GM19023 (cell line): Measurements from ENCODE around the gene MMRN2.
"Not testable (repeated sequence)": the region's sequence is repeated elsewhere in the genome, so short reads cannot be mapped to it uniquely, and the experiment has no call there.

Experiments
- ATAC-seq: cut with Tn5 transposase; IDR thresholded peaks from one replicate; pipeline ENCODE4 v1.9.1; 2021; ENCODE audit warnings: mild to moderate bottlenecking, moderate library complexity; ENCODE audit not compliant: unreplicated experiment

MMRN2 gene

DNA sequence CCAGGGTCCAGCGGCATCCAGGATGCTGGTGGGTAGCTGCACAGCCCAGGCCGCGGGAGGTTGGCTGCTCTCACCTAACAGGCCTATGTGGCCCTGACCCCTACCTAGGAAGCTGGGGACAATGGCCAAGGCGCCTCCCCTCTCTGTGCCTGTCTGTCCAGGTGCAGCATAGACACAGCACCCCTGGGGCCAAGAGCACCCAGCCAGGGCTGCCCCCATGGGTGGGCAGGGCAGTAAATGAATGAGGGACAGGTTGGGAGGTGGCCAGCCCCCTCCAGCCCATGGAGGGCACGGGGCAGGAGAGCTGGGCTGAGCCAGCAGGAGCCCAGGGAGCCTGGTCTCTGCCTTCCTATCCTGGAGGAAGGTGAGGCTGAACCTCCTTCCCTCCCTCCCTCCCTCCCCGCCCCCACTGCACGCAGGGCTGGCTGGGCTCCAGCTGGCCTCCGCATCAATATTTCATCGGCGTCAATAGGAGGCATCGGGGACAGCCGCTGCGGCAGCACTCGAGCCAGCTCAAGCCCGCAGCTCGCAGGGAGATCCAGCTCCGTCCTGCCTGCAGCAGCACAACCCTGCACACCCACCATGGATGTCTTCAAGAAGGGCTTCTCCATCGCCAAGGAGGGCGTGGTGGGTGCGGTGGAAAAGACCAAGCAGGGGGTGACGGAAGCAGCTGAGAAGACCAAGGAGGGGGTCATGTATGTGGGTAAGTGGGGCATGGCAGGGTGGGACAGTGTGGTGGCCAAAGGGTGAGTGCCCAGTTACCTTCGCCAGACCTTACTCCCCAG is 893 bp upstream of the MMRN2 start, which contains the start of gene SNCG:
TSS of gene SNCG (plus strand) at position 484 of the 785 bp plus-strand sequence. CDS start at position 583, 99 bp downstream.
- ATAC-seq: no peak

DNA sequence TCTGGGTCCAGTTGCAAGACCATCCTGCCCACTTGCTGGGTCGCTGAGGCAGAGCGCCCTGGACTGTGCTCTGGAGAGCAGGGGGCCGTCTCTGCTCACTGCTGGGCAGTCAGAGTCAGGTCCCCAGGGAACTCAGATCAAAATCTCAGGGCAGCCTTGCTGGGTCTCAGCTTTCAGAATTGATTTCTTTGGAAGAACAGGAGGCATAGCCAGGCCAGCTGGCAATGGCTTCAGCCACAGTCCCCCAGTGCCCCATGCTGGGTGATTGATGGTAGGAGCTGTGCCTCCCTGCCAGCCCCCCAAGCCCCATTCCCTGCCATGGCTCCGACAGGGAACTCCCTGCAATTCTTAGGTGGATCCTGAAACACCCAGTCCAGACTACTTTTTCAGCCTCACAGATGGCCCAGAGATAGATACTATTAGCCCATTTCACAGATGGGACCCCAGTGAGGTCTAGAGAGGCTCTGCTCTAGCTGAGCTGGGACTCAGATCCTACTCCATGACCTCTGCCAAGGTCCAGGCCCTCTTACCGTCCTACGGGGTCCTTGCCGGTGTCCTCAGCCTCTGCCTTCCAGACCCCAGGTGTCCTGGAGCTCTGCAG is 467 bp downstream of the MMRN2 start:
- no peak for ATAC-seq

DNA sequence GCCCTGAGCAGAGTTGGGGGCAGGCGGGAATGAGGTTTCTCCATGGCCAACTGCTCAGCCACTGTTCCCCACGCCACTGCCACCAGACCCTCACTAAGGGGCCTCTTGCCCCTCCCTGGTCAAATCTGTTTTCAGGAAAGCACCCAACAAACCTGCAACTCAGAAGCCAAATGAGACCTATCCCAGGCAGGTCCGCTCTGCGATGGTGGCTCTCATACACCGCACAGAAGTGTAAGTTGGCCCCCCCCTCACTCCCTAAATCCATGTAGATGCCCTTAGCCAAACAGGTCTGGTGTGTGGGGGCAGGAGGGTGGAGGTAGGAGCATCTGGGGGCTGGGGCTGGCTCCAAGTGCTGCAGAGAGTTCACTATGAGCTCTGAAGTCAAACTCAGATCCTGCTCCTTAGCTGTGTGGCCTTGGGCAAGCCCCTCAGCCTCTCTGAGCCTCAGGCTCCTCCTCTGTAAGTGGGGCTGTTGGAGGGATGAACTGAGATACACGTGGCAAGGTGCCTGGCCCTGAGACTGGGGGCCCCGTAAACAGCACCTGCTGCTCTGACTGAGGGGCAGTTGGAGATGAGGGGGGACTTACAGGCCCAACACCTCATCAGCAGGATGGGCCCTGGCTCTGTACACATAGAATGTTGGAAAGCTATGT is 1.1 kb downstream of the MMRN2 start:
- ATAC-seq: no peak

DNA sequence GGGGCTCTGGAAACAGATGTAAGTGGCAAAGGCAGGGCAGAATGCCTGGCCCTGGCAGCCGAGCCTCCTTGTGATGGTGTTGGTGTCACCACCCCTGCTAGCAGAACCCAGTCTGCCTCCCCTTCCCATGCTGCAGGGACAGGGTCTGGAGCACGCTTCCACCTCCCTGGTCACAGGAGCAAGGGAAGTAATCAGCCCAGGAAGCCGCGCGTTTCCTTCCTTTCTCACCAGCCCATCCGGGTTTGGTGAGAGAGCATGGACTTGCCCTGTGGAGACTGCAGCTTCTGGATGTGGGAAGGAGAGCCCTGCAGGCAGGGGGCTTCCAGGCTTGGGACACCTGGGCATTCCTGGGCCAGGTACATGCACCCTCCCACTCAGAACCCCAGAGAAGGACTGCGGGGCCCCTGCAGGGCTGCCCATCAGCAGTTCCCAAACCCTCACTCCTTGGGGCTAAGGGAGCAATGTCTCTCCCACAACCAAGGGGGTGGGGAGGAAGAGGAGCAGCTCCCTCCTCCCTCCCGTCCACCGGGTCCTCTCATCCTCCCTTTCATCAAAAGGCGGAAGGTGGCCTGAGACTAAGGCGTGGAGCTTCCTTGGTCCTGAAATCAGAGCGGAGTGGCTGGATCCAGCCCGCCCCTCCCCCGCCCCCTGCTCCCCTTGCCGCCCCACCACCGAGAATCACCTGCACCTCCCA is 1.8 kb downstream of the MMRN2 start:
- ATAC-seq: no peak

DNA sequence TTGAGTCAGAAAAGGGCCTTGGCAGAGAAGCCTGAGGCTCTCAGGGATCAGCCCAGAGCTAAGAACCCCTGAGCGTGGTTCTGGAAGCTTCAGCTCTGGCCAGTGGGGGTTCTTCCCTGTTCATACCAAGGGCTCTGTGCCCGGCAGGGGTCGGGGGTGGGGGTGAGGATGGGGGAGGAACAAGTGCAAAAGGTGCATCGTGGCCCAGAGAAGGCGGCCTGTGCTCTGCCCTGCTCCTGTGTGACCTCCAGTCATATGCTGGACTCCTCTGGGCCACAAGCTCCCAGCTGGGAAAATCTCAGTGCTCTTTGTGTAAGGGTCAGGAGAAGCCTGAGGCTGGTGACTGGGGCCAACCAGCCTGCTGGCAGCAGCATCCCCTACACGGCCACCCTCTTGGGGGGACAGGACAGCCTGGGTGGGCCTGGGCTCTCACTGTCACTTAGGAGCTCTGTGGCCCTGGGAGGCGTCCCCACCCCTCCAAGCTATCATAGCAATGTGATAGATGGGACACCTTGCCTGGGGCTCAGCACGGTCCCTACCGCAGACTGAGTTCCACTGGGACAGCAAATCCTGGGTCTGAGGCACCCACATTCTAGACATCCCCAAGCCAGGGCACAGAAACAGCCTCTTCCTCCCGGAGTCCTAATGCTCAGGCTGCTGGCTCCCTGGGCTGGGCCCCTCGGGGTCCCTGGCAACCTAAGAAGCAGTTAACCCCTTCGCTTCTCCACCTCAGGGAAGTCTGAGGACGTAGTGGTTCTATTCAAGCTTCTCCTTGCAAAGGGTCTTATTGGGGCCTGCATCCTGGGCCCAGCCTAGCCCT is 2.5 kb downstream of the MMRN2 start:
- ATAC-seq: no peak

DNA sequence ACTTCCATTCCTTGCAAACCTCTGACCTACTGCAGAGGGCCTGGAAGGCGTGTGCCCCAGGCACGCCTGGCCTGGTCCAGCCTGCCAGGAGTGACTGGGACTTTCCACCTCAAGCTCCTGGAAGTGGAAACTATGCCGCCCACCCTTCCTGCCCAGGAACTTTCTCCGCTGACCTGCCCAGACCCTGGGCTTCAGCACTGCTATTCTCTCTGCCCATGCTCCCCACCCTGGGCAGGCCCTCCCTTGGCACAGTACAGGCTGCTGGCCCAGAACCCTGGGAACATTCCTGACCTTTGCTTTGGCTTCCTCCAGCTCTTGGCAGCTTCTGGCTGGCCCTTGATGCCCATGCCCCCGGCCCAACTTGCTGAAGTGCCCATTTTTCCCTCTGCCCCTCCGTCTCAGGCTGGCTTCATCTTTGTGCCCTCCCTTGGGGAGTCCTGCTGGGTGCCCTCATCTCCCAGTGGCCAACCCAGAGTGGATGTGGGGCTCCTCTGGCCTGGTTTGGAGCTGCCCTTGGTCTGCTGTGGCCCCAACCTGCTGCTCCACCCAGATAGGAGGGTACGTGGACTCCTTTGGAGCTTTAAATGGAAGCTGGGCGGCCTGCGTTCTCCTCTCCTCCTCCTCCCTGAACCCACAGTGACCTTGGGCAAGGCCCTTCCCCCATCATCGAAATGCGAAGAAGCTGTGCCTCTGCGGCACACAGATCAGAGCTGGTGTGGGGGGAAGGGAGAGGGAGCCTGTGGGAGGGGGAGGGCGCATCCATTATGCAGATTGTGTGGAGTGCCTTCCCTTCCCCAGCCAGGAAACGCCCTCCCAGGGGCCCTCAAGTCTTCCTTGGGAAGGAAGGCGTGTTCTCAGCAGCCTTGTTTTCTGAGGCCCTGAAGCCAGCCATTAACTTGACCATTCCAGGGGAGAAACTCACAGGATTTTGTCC is 3.4 kb downstream of the MMRN2 start:
- ATAC-seq: no peak

DNA sequence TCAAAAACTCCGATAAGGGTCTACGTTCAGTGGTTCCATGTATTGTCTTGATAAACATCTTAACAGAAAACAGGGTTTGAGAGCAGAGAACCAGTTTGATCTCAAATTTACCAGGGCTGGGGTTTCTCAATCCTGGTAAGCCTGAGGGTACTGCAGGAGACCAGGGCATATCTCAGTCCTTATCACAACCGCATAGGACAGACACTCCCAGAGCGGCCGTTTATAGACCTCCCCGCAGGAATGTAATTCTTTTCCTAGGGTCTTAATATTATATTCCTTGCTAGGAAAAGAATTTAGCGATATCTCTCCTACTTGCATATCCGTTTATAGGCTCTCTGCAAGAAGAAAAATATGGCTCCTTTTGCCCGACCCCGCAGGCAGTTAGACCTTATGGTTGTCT is 4.7 kb downstream of the MMRN2 start:
- not testable (repeated sequence) for ATAC-seq

DNA sequence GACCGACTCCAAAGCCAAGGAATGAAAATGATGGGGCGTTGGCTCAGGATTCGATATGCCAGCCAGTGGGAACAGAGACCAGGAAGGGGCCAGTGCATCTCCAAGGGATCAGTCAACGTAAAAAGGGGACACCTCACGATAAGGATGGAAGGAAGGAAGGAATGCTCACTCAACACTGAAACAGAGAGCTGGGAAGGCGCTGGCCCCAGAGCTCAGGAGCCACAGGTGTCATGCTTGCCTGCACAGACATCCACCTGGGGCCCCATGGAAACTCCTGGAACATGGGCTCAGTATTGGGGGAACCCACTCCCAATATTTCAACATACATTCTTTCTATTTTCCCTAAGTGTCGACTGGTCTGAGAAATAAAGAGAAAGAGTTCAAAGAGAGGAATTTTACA is 5.3 kb downstream of the MMRN2 start:
- ATAC-seq: no peak

DNA sequence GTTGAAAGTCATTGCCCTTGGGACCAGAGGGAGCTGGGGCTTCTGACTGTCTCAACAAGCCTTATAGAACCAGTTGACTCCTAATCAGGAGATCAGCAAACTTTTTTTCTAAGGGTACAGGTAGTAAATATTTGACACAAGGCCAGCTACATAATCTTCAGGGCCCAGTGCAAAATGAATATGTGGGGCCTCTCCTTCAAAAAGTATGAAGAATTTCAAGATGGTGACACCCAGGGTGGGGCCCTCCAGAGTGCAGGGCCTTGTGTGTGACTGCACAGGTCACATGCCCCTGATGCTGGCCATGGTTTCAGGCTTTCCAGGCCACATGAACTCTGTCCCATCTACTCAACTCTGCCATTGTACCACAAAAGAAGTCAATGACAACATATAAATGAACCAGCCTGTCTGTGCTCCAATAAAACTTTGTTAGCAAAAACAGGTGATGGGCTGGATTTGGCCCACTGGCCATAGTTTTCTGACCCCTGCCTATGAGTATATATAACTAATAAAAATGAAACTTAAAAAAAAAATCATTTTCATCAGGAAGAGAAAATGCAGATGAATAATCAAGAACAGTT is 6.1 kb downstream of the MMRN2 start:
- ATAC-seq: no peak

DNA sequence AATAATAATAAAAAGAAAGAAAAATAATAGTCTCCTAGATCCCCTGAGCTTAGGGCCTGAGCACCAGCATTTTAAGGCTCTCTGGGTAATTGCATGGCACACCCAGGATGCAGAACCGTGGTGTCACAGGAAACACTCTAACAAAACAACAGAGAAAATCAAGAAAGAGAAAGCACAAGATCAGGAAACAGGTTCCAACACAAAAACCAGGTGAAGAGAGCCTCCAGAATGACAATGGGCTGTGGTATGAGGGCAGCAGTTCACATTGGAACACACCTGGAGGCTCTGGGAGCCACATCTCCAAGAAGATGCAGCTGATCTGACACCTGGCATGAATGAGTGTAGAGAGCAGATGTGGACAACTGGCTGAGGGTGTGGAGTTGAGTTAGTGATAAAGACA is 7.1 kb downstream of the MMRN2 start:
- ATAC-seq: no peak

DNA sequence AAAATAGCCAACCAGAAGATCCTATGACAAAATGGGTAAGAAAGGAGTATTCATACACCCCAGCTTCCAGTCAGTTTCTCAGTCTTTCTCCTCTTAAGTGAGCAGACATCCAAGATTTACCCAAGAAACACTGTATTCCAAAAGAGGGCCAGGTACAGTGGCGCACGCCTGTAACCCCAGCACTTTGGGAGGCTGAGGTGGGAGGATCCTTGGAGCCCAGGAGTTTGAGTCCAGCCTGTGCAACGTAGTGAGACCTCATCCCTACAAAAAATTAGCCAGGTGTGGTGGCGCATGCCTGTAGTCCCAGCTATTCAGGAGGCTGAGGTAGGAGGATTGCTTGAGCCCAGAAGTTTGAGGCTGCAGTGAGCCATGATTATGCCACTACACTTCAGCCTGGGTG is 9.6 kb downstream of the MMRN2 start:
- not testable (repeated sequence) for ATAC-seq

DNA sequence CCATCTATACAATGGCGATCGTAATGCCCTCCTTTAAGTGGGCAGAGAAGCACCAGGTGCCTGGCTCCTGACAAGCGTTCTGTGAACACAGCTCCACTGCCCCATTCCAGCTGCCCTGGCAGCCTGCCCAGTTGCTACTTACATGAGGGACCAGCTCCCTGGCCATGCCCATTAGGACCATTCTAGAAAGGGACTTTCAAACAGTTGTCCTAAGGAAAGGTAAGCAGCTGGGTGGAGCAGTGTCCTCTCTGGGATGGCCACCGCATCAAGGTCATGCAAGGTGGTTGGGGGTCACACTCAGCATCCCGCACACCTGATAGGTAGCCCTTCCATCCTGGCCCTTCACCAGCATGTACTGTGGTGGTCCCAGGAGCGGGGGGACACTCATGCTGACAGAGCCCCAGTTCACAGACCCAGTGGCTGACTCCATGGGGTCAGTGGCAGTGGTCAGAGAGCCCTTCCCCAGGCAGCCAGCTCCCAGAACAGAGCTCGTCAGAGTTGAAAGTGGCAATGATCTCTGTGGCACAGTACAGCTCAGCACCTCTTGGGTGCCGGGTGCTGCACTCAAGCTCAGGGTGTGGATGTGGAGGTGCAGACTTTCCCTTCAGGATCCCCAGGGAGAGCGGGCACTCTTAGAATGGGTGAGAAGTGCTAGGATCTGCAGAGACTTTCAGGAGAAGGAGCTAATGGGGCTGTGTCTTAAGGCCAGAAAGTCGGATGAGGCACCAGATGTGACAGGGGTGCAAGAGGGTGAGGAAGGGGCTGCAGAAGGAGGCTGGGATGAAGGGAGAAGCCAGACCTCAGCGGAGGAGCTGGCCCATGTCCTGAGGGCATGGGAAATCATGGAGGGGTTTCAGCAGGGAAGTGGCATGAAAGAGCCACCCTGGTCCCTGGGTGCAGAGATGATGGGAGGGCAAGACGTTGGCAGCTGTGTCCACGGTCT is 10.9 kb downstream of the MMRN2 start:
- ATAC-seq: no peak

DNA sequence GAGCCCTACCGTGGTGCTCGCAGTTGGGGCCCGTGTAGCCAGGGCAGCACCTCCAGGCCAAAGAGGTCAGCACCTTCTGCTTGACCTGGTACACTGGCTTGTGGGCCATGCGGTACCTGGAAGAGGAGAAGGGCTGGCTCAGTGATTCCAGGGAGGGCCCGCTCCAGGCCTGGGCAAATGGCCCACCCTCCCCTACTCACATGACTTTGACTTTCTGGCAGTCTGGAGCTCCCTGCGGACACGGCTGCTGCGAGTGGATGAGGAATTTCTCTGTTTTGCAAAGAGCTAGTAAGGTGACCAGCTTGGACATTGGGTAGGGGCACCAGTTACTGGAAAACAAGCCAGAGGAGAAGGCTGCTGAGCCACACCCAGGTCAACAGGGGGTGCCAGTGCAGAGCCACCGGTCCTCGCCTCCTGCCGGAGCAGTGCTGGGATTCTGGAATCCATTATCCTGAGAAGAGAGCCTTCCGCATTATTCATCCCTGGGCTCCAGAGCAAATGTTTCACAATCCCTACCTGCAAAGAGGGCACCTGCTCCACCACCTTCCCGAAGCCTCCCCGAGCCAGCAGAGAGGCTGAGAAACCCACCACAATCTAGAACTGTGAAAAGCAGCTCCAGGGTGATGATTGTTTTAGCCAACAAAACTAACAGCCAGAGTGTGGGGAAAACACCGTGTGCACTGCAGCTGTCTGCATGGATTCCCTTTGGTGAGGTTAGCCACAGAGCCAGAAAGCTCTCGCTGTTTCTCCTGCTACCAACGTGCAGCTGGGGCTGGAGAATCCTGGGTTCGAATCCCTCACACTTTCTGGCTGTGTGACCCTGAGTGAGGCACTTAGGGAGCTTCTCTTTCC is 11.8 kb downstream of the MMRN2 start:
- no peak for ATAC-seq

DNA sequence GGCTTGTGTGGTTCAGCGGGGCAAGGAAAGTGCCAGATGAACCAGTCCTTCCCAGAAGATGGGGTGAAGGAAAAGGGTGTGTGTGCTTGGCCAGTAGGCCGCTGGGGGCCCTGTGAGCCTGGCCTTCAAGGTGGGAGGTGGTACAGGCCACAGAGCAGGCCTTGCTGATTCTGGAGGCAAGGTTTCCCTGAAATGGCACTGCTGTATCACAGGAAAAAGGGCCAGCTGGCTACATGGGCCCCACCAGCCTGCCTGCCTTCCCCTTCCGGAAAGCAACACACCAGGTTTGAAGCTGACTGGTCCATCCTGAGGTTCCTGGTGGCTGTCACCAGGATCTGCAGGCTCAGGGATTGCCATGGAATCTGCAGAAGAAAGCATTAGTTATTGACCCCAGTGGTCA is 12.5 kb downstream of the MMRN2 start:
- ATAC-seq: no peak

DNA sequence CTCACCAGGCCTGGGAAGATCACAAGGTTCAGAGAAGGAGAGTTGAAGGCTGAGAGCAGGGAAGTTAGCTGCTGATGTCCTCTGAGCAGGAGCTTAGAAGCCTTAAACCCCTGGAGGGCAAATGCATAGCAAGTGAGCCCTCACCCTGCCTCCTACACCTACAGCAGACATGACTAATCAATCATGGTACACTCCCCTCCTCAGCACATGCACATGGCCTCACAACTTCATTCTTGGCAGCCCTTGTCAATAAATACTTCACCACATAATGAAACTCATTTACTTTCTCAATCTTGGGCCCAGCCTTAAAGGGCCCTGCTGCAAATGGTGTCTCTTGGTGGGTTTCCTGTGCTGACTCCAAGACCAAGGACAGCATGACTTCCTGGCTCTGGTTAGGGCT is 12.9 kb downstream of the MMRN2 start:
- ATAC-seq: no peak

DNA sequence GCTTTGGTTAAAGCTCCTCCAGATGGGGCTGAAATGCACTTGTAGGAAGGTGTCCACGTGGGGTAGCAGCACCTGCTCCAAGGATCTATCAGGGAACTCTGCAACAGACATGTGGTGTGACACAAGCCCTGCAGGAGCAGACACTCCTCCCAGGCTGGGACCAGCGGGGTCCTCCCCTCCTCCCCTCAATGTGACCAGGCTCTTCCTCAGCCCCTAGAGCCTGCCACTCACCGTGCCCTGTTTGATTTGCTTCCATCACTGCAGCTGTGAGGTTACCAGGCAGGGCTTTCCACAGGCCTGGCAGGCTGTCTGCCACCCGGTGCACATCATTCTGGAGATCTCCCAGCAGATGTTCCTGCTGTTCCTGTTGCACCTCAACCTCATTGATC is 13.4 kb downstream of the MMRN2 start:
- ATAC-seq: no peak

DNA sequence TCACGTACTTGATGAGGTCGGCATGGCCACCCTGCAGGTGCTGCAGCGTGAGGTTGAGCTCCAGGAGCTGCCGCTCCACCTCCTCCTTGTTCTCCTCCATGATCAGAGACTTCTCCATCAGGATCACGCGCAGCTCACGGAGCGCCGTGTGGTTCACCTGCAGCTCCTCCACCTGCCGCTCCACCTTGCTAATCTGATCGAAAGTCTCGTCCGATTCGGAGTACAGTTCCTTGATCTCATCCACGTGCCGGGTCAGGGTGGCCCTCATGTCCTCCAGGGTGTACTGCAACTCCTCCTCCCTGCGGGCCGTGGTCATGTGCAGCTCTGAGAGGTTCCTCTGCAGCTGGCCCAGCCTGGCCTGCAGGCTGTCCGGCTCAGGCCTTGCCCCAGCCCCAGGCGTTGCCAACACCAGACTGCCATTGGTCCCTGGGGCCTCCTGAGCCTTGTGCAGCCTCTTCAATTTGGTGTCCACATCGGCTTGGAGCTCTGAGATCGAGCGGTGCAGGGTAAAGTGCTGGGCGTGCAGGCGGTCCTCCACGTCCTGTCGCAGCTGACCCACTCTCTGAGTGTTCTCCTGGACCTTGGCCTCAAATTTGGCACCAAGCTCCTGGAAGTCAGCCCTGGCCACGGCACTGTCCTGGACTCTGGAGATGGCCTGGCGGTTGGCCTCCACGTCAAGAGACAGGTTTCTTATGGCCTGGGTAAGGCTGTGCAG is 13.9 kb downstream of the MMRN2 start:
- ATAC-seq: no peak
